ENCODE results near the gene PLEKHF1. TPM values are rescaled to one million over a fixed set of nuclear protein-coding genes. Genes with fewer than 3 reads are reported as not detected.

The PLEKHF1 gene
- total and polyA plus RNA-seq, 12 donors, result 7.0 to 47.9 (median 20.0) TPM

DNA sequence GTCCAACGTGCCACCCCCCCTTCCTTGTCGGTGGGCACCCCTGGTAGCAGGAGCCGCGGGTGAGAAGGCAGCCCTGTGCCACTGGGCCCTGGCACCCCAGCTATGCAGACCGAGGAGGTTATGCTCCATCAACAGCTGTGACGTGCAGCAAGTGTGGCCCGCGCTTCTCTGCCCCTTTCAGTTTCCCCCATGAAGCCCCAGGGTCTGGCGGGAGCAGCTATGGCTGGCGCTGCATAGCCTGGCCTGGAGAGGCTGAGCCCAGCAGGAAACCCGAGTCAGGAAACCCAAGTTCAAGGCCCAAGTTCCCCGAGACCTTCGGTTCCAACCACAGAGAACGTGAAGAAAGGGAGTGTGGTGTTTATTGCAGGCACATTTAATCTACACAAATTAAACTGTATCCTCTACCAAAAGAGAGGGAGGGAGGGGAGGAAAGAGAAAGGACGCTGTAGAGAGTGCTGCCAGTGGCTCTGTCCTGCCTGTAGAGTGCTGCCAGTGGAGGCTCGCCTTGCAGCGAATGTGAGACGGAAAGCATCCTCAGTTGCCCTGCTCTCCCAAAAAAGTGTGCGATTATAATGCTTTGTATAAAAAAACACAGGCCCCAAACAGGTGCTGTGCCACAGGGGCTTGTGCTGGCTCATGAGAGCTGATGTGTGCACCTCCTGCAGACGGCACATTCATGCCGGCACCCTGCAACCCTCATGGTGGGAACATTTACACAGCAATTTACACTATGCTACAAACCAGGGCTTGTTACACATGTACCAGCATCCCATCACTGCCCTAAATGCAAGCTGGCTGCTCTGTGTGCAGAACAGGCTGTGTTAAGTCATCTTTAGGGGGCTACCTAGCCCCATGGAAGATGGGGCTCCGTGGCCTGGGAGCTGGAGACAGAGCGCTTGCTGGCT is 42.8 kb upstream of the PLEKHF1 start:
- intact Hi-C loops (cut with DNase I), result no loop called here
- H3K9me3 ChIP-seq, result no peaks in the 10 kb centered on the region
- 77 to 80% methylated on average over 23 of the region's 23 CpGs for WGBS, 2 donors
- DNase-seq, result no peak
- no peak overlapping the region for H3K4me3 ChIP-seq
- H3K27ac ChIP-seq, result peak overlapping the region in 1 of 10 donors; percentile 23
- peaks cover 0 to 3% (median 0%) of the 10 kb centered on the region in 9 donors for H3K4me1 ChIP-seq
- ATAC-seq, result no peak
- no peaks in the 10 kb centered on the region for H3K27me3 ChIP-seq
- H3K36me3 ChIP-seq, result no peaks in the 10 kb centered on the region
- TF ChIP-seq, protein P1, sequence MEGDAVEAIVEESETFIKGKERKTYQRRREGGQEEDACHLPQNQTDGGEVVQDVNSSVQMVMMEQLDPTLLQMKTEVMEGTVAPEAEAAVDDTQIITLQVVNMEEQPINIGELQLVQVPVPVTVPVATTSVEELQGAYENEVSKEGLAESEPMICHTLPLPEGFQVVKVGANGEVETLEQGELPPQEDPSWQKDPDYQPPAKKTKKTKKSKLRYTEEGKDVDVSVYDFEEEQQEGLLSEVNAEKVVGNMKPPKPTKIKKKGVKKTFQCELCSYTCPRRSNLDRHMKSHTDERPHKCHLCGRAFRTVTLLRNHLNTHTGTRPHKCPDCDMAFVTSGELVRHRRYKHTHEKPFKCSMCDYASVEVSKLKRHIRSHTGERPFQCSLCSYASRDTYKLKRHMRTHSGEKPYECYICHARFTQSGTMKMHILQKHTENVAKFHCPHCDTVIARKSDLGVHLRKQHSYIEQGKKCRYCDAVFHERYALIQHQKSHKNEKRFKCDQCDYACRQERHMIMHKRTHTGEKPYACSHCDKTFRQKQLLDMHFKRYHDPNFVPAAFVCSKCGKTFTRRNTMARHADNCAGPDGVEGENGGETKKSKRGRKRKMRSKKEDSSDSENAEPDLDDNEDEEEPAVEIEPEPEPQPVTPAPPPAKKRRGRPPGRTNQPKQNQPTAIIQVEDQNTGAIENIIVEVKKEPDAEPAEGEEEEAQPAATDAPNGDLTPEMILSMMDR (IDR thresholded peaks at IDR 0.05), result no peak

DNA sequence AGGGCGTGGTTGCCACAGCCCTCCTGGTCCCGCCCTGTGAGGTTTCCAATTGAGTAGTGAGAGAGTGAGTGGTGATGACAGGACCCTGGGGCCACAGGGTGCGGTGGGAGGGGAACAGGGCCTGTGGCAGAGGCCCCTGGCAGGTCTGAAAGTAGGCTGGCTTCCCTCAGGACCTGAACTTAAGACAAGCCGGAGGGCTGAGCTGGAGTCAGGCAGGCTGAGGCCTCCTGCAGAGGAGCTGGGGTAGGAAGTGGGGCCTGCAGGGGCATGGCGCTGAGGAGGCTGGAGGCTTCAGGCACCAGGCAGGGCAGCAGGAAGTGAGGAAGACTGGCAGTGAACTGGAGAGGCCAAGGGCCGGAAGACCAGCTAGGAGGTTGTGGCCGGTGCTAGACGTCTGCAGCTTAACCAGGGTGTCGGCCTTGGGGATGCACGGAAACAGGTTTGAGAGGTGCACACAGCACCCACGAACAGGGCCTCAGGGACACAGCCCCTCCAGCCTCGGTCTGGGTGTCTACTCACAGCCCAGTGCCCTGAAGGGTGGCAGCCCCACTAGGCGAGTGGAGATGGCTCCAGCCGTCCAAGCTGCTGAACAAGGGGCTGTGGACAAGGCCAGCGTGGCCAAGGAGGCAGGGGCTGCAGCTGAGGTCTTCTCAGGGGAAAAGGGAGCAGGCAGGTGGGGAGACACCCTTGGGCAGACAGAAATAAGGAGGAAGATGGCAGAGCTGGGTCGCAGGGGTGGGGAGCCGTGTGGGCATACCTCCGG is 41.4 kb upstream of the PLEKHF1 start:
- 78 to 80% methylated on average over 18 of the region's 18 CpGs for WGBS, 2 donors
- Histone ChIP-seq H3K36me3 (no peaks in the 10 kb centered on the region), H3K4me3 (peak overlapping the region in 1 of 10 donors; percentile 7), H3K9me3 (no peaks in the 10 kb centered on the region), H3K4me1 (peaks cover 0 to 3% (median 0%) of the 10 kb centered on the region in 9 donors), H3K27ac (peak overlapping the region in 1 of 10 donors; percentile 62), H3K27me3 (no peaks in the 10 kb centered on the region)
- ATAC-seq (no peak), DNase-seq (no peak)
- TF ChIP-seq, protein P1 (IDR thresholded peaks at IDR 0.05), result no peak
- intact Hi-C loops (cut with DNase I), result no loop called here

DNA sequence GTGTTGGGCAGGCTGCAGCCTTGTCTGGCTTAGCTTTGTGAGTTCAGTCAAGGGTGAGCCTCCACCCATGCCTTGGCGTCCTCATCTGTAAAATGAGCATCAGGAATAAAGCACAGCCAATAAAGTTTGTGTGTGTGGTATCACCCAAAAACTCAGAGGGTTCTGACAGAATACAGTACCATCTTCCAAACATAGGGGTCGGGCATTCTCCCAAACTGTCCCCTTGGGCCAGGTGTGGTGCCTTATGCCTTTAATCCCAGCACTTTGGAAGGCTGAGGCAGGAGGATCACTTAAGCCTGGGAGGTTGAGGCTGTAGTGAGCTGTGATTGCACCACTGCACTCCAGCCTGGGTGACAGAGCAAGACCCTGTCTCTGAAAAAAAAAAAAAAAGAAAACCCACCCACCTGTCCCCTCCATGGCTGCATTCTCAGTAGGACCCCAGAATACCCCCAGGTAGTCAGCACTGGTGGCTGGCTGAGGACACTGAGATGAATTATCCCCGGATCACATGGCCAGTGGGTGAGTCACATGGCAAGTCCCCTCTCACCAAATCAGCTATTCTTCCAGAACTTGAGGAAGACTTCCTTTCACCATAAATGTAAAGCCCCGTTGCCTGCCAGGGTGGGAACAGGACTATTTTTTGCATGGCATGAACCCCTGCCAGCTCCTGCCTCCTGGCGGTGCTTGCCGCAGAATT is 40.6 kb upstream of the PLEKHF1 start:
- ATAC-seq (no peak), DNase-seq (no peak)
- H3K27ac ChIP-seq, result peak overlapping the region in 1 of 10 donors; percentile 62
- peaks cover 0 to 3% (median 0%) of the 10 kb centered on the region in 9 donors for H3K4me1 ChIP-seq
- WGBS, 2 donors, result 73 to 79% methylated on average over 6 of the region's 6 CpGs
- intact Hi-C loops (cut with DNase I), result no loop called here
- H3K9me3 ChIP-seq, result no peaks in the 10 kb centered on the region
- H3K27me3 ChIP-seq, result no peaks in the 10 kb centered on the region
- TF ChIP-seq, protein P1 (IDR thresholded peaks at IDR 0.05), result no peak
- peak overlapping the region in 1 of 10 donors; percentile 7 for H3K4me3 ChIP-seq
- H3K36me3 ChIP-seq, result no peaks in the 10 kb centered on the region

DNA sequence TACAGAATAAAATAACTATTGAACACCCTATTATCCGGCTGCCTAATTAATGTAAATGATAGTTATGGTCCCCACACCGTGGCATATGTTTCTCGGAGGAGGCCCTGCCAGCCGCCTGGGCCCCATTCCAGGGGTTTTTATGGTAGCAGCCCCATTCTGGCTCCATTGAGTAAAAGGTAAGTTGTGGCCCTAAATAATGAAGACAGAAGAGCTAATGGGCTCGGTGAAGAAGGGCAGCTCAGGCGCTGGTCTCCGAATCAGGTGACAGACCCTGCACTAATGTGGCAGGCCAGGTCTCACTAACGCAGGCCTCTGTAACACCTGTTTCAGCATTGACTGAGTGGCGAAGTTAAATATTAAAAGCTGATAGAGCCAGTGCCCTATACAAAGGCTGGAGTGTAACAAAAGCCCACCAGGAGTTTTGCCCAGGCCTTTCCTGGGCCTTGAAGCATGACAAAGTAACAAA is 40.0 kb upstream of the PLEKHF1 start:
- whole genome bisulfite sequencing, 2 donors, result 80 to 83% methylated on average over 9 of the region's 9 CpGs
- no peaks in the 10 kb centered on the region for H3K27me3 ChIP-seq
- peaks cover 0 to 3% (median 0%) of the 10 kb centered on the region in 9 donors for H3K4me1 ChIP-seq
- no peak for ATAC-seq
- no peaks in the 10 kb centered on the region for H3K36me3 ChIP-seq
- no peak for DNase-seq
- no peak overlapping the region for H3K4me3 ChIP-seq
- TF ChIP-seq, protein P1 (IDR thresholded peaks at IDR 0.05), result no peak
- no peak overlapping the region for H3K27ac ChIP-seq
- intact Hi-C loops (cut with DNase I), result no loop called here
- H3K9me3 ChIP-seq, result no peaks in the 10 kb centered on the region
